DMS114 treated with DMSO at 0.1 percent for 48 hours (cell line): ENCODE data around the gene MKNK2.
"Not testable (repeated sequence)": the region's sequence is repeated elsewhere in the genome, so short reads cannot be mapped to it uniquely, and the experiment has no call there.

ENCODE experiments used
- DNase-seq: peaks from one replicate; lab custom pipeline; 2025; ENCODE audit not compliant: unreplicated experiment; lab: John Stamatoyannopoulos, UW

The MKNK2 gene

GRCh38 chr19:1997353-1998233, 53.5 kb downstream of the MKNK2 start:
- DNase-seq: no peak

GRCh38 chr19:1992759-1993260, 58.2 kb downstream of the MKNK2 start:
- no peak for DNase-seq

- no peak for DNase-seq
Observed at GRCh38 chr19:1991018-1991913, 59.8 kb downstream of the MKNK2 start.

GRCh38 chr19:1990230-1991017, 60.6 kb downstream of the MKNK2 start:
- DNase-seq: no peak

- DNase-seq: no peak
Observed at GRCh38 chr19:1989513-1990229, 61.4 kb downstream of the MKNK2 start.

GRCh38 chr19:1988464-1988863, 62.6 kb downstream of the MKNK2 start:
- not testable (repeated sequence) for DNase-seq
